Stimulated activated naive CD8-positive, alpha-beta T cell treated with anti-CD3 and anti-CD28 coated beads, Interleukin-15, amount 100 ng/mL, for 72 hours (primary cell): Measurements from ENCODE around the gene PROX2.

Experiments
- ATAC-seq: fragments of 150-1000 bp; cut with Tn5 transposase; 2 replicates; pipeline ENCODE4 v1.10.0; 2021; ENCODE audit warnings: mild to moderate bottlenecking, moderate library complexity
- DNase-seq, 2 donors: peaks; one replicate each; pipeline ENCODE4 v3.0.0; 2021 to 2022
- H3K27ac Mint-ChIP-seq, 2 donors: one replicate each; pipeline ENCODE4 v1.8.0; 2022; ENCODE audit warnings: mild to moderate bottlenecking in 2 of 2, mixed read lengths in 2 of 2, moderate library complexity in 2 of 2
- H3K27me3 Mint-ChIP-seq: one replicate; pipeline ENCODE4 v1.8.0; 2022; ENCODE audit warnings: mixed read lengths
- H3K4me1 Mint-ChIP-seq: one replicate; pipeline ENCODE4 v1.8.0; 2022; ENCODE audit warnings: mild to moderate bottlenecking, mixed read lengths
- H3K4me3 Mint-ChIP-seq, 2 donors: one replicate each; pipeline ENCODE4 v1.8.0; 2022; ENCODE audit warnings: mild to moderate bottlenecking in 2 of 2, mixed read lengths in 2 of 2, moderate library complexity in 1 of 2
- H3K9me3 Mint-ChIP-seq, 2 donors: one replicate each; pipeline ENCODE4 v1.8.0; 2022; ENCODE audit warnings: mixed read lengths in 2 of 2

The PROX2 gene

GRCh38 chr14:74875941-74876913 is at the start of gene PROX2:
TSS of gene PROX2 (minus strand) at chr14:74876145. CDS start at chr14:74863834, 12,311 bp downstream.
- peak; percentile 34 to 43 for DNase-seq
- Mint-ChIP-seq H3K4me1 (peaks cover 37% of the 10 kb centered on the region), H3K4me3 (peak within 1 kb of the TSS; percentile 69 to 76), H3K9me3 (no peaks in the 10 kb centered on the region), H3K27me3 (no peaks in the 10 kb centered on the region), H3K27ac (peak within 1 kb of the TSS; percentile 93 to 97)
- ATAC-seq = peak; percentile 82

- ATAC-seq (no peak), DNase-seq (no peak)
- no peaks in the 10 kb centered on the region for H3K27me3 Mint-ChIP-seq
- no peak overlapping the region for H3K27ac Mint-ChIP-seq
- peaks cover 11% of the 10 kb centered on the region for H3K4me1 Mint-ChIP-seq
- H3K4me3 Mint-ChIP-seq = peak overlapping the region in 1 of 2 donors; percentile 24
- no peaks in the 10 kb centered on the region for H3K9me3 Mint-ChIP-seq
Measured at GRCh38 chr14:74924061-74924460, 48.1 kb upstream of the PROX2 start.

GRCh38 chr14:74922752-74923401 is 46.9 kb upstream of the PROX2 start, which contains the start of gene RPS6KL1:
TSS of gene RPS6KL1 (minus strand) at chr14:74923260. CDS start at chr14:74921541, 1,719 bp downstream.
- peak; percentile 97 for ATAC-seq
- H3K27ac Mint-ChIP-seq = peak within 1 kb of the TSS in 1 of 2 donors; percentile 82
- H3K4me1 Mint-ChIP-seq = peaks cover 11% of the 10 kb centered on the region
- no peaks in the 10 kb centered on the region for H3K27me3 Mint-ChIP-seq
- peak; percentile 68 to 77 for DNase-seq
- H3K9me3 Mint-ChIP-seq = no peaks in the 10 kb centered on the region
- peak within 1 kb of the TSS; percentile 72 to 80 for H3K4me3 Mint-ChIP-seq

GRCh38 chr14:74921987-74922751 is 46.2 kb upstream of the PROX2 start:
- Mint-ChIP-seq H3K27ac (peak overlapping the region in 1 of 2 donors; percentile 82), H3K27me3 (no peaks in the 10 kb centered on the region), H3K4me3 (peak overlapping the region; percentile 72 to 80), H3K9me3 (no peaks in the 10 kb centered on the region), H3K4me1 (peaks cover 11% of the 10 kb centered on the region)
- DNase-seq = no peak
- ATAC-seq = no peak

- Mint-ChIP-seq H3K27me3 (no peaks in the 10 kb centered on the region), H3K4me1 (peaks cover 11% of the 10 kb centered on the region), H3K9me3 (no peaks in the 10 kb centered on the region), H3K4me3 (no peak overlapping the region), H3K27ac (no peak overlapping the region)
- ATAC-seq (no peak), DNase-seq (no peak)
Measured at GRCh38 chr14:74921053-74921620, 45.2 kb upstream of the PROX2 start.

- ATAC-seq = no peak
- DNase-seq = no peak
- Mint-ChIP-seq H3K9me3 (no peaks in the 10 kb centered on the region), H3K27ac (no peak overlapping the region), H3K27me3 (no peaks in the 10 kb centered on the region), H3K4me1 (peaks cover 11% of the 10 kb centered on the region), H3K4me3 (no peak overlapping the region)
Measured at GRCh38 chr14:74920281-74920680, 44.3 kb upstream of the PROX2 start.

GRCh38 chr14:74919421-74920165 is 43.6 kb upstream of the PROX2 start:
- H3K9me3 Mint-ChIP-seq = no peaks in the 10 kb centered on the region
- H3K27ac Mint-ChIP-seq = no peak overlapping the region
- no peaks in the 10 kb centered on the region for H3K27me3 Mint-ChIP-seq
- no peak overlapping the region for H3K4me3 Mint-ChIP-seq
- no peak for DNase-seq
- no peak for ATAC-seq
- peaks cover 11% of the 10 kb centered on the region for H3K4me1 Mint-ChIP-seq

GRCh38 chr14:74918380-74918779 is 42.4 kb upstream of the PROX2 start:
- Mint-ChIP-seq H3K27me3 (no peaks in the 10 kb centered on the region), H3K27ac (no peak overlapping the region), H3K4me1 (peaks cover 6% of the 10 kb centered on the region), H3K4me3 (no peak overlapping the region), H3K9me3 (no peaks in the 10 kb centered on the region)
- no peak for DNase-seq
- ATAC-seq = no peak

- no peaks in the 10 kb centered on the region for H3K9me3 Mint-ChIP-seq
- ATAC-seq = no peak
Measured at GRCh38 chr14:74917646-74918081, 41.7 kb upstream of the PROX2 start.

GRCh38 chr14:74917178-74917543 is 41.2 kb upstream of the PROX2 start:
- no peak overlapping the region for H3K4me3 Mint-ChIP-seq
- no peaks in the 10 kb centered on the region for H3K27me3 Mint-ChIP-seq
- ATAC-seq = no peak
- no peaks in the 10 kb centered on the region for H3K9me3 Mint-ChIP-seq
- no peak for DNase-seq
- H3K4me1 Mint-ChIP-seq = peaks cover 2% of the 10 kb centered on the region
- H3K27ac Mint-ChIP-seq = no peak overlapping the region

More at GRCh38 chr14:74917646-74918081, 41.7 kb upstream of the PROX2 start:
- H3K27ac Mint-ChIP-seq = no peak overlapping the region
- H3K4me3 Mint-ChIP-seq = no peak overlapping the region
- H3K4me1 Mint-ChIP-seq = peaks cover 6% of the 10 kb centered on the region
- H3K27me3 Mint-ChIP-seq = no peaks in the 10 kb centered on the region
- no peak for DNase-seq

GRCh38 chr14:74915826-74916225 is 39.9 kb upstream of the PROX2 start:
- no peaks in the 10 kb centered on the region for H3K27me3 Mint-ChIP-seq
- H3K4me1 Mint-ChIP-seq = no peaks in the 10 kb centered on the region
- H3K9me3 Mint-ChIP-seq = no peaks in the 10 kb centered on the region
- ATAC-seq = no peak
- no peak overlapping the region for H3K4me3 Mint-ChIP-seq
- no peak for DNase-seq
- H3K27ac Mint-ChIP-seq = peak overlapping the region in 1 of 2 donors; percentile 76

- no peak for ATAC-seq
- H3K27me3 Mint-ChIP-seq = no peaks in the 10 kb centered on the region
- no peak overlapping the region for H3K4me3 Mint-ChIP-seq
- no peak for DNase-seq
- no peaks in the 10 kb centered on the region for H3K4me1 Mint-ChIP-seq
- H3K27ac Mint-ChIP-seq = peak overlapping the region in 1 of 2 donors; percentile 76
- no peaks in the 10 kb centered on the region for H3K9me3 Mint-ChIP-seq
Measured at GRCh38 chr14:74915426-74915825, 39.5 kb upstream of the PROX2 start.

GRCh38 chr14:74913986-74914573 is 38.1 kb upstream of the PROX2 start:
- H3K27me3 Mint-ChIP-seq = no peaks in the 10 kb centered on the region
- H3K9me3 Mint-ChIP-seq = no peaks in the 10 kb centered on the region
- DNase-seq = no peak
- H3K4me1 Mint-ChIP-seq = no peaks in the 10 kb centered on the region
- no peak overlapping the region for H3K4me3 Mint-ChIP-seq
- ATAC-seq = no peak
- H3K27ac Mint-ChIP-seq = no peak overlapping the region

GRCh38 chr14:74913393-74913910 is 37.5 kb upstream of the PROX2 start:
- Mint-ChIP-seq H3K27me3 (no peaks in the 10 kb centered on the region), H3K4me1 (no peaks in the 10 kb centered on the region), H3K27ac (peak overlapping the region in 1 of 2 donors; percentile 19), H3K4me3 (no peak overlapping the region), H3K9me3 (no peaks in the 10 kb centered on the region)
- ATAC-seq = no peak
- DNase-seq = no peak
